Cardiac muscle cell (in vitro differentiated cells and primary cell): ENCODE measurements around the gene SMAP1. TPM values are rescaled to one million over a fixed set of nuclear protein-coding genes. Genes with fewer than 3 reads are reported as not detected.

Experiments
- DNase-seq, 2 donors: peaks; one replicate each; pipeline versions ENCODE4 v3.0.0 to v3.0.0-alpha.2; 2010 to 2017; ENCODE audit warnings: low read depth in 1 of 2, low spot score in 1 of 2
- H3K27ac ChIP-seq: fragments of 200-600 bp; sonication (generic); 2 replicates; pipeline ENCODE4 v1.5.1; 2016
- H3K27me3 ChIP-seq: fragments of 200-600 bp; sonication (generic); 2 replicates; pipeline ENCODE4 v1.6.0; 2016; ENCODE audit warnings: control low read depth
- H3K36me3 ChIP-seq: fragments of 200-600 bp; sonication (generic); 2 replicates; pipeline ENCODE4 v1.5.1; 2016; ENCODE audit warnings: control low read depth
- H3K4me1 ChIP-seq: fragments of 200-600 bp; sonication (generic); 2 replicates; pipeline ENCODE4 v1.8.1; 2017; ENCODE audit warnings: low read depth, mild to moderate bottlenecking, mixed run types
- H3K4me3 ChIP-seq: fragments of 200-600 bp; sonication (generic); 2 replicates; pipeline ENCODE4 v1.5.1; 2016; ENCODE audit warnings: mild to moderate bottlenecking
- H3K9me3 ChIP-seq: fragments of 200-600 bp; sonication (generic); 2 replicates; pipeline ENCODE4 v1.5.1; 2017; ENCODE audit warnings: low read depth, mild to moderate bottlenecking, control low read depth
- CTCF ChIP-seq: IDR thresholded peaks from 2 replicates; pipeline ENCODE4 v1.5.1; 2012; ENCODE audit warnings: low read depth, mild to moderate bottlenecking, low read length
- polyA plus RNA-seq: library from polyadenylated mRNA; unstranded; fragments of >200 nt; fragmentation: Nextera tagmentation; extraction: Ambion mirVana; gene quantifications from 2 replicates; pipeline ENCODE4 v1.2.1, GENCODE V29; 2016
- total RNA-seq: library from RNA; depleted of rRNA; stranded (reverse); fragments of >200 nt; gene quantifications from 2 replicates; pipeline ENCODE4 v1.2.3, GENCODE V29; 2016

Gene SMAP1
- total and polyA plus RNA-seq, 2 experiments from 2014 or later: 37.7 to 43.1 TPM

- Histone ChIP-seq H3K9me3 (no peaks in the 10 kb centered on the region), H3K36me3 (no peaks in the 10 kb centered on the region), H3K4me1 (no peaks in the 10 kb centered on the region), H3K4me3 (no peak overlapping the region), H3K27ac (no peak overlapping the region), H3K27me3 (no peaks in the 10 kb centered on the region)
- no peak for DNase-seq
- no peak for TF ChIP-seq CTCF
Measured at GRCh38 chr6:70894001-70894400, 226.3 kb downstream of the SMAP1 start.

- Histone ChIP-seq H3K4me1 (peaks cover 16% of the 10 kb centered on the region), H3K27ac (peak overlapping the region; percentile 25), H3K27me3 (no peaks in the 10 kb centered on the region), H3K36me3 (no peaks in the 10 kb centered on the region), H3K9me3 (no peaks in the 10 kb centered on the region), H3K4me3 (no peak overlapping the region)
- no peak for DNase-seq
- no peak for TF ChIP-seq CTCF
Measured at GRCh38 chr6:70900047-70900446, 232.4 kb downstream of the SMAP1 start.

GRCh38 chr6:70901324-70901723 is 233.6 kb downstream of the SMAP1 start:
- H3K4me3 ChIP-seq: no peak overlapping the region
- peaks cover 18% of the 10 kb centered on the region for H3K4me1 ChIP-seq
- no peaks in the 10 kb centered on the region for H3K9me3 ChIP-seq
- H3K36me3 ChIP-seq: no peaks in the 10 kb centered on the region
- H3K27me3 ChIP-seq: no peaks in the 10 kb centered on the region
- no peak for DNase-seq
- no peak overlapping the region for H3K27ac ChIP-seq
- peak; percentile 27 for TF ChIP-seq CTCF

- no peak for TF ChIP-seq CTCF
- H3K4me3 ChIP-seq: no peak overlapping the region
- H3K4me1 ChIP-seq: peaks cover 18% of the 10 kb centered on the region
Measured at GRCh38 chr6:70903665-70904452, 236.2 kb downstream of the SMAP1 start.

GRCh38 chr6:70905742-70906141 is 238.1 kb downstream of the SMAP1 start:
- DNase-seq: no peak
- no peaks in the 10 kb centered on the region for H3K27me3 ChIP-seq
- no peaks in the 10 kb centered on the region for H3K9me3 ChIP-seq
- no peak overlapping the region for H3K27ac ChIP-seq
- H3K4me3 ChIP-seq: no peak overlapping the region
- H3K36me3 ChIP-seq: no peaks in the 10 kb centered on the region
- no peak for TF ChIP-seq CTCF
- peaks cover 18% of the 10 kb centered on the region for H3K4me1 ChIP-seq

More at GRCh38 chr6:70903665-70904452, 236.2 kb downstream of the SMAP1 start:
- Histone ChIP-seq H3K27me3 (no peaks in the 10 kb centered on the region), H3K9me3 (no peaks in the 10 kb centered on the region), H3K27ac (peak overlapping the region; percentile 54), H3K36me3 (no peaks in the 10 kb centered on the region)
- DNase-seq: no peak

Other genes starting within 250 kb of the SMAP1 start
- gene SDHAF4, start 101.0 kb upstream of the SMAP1 start, total RNA-seq: 11.0 and 20.5 TPM in 2 replicates
- 21.3 and 41.0 TPM in 2 replicates for gene SDHAF4, start 101.0 kb upstream of the SMAP1 start, polyA plus RNA-seq